ENCODE results near the gene EXOC4.
"Not testable (repeated sequence)": the region's sequence is repeated elsewhere in the genome, so short reads cannot be mapped to it uniquely, and the experiment has no call there.

EXOC4 gene

GRCh38 chr7:133770863-133771492 is 518.1 kb downstream of the EXOC4 start:
- H3K4me3 Mint-ChIP-seq: no peak overlapping the region

DNA sequence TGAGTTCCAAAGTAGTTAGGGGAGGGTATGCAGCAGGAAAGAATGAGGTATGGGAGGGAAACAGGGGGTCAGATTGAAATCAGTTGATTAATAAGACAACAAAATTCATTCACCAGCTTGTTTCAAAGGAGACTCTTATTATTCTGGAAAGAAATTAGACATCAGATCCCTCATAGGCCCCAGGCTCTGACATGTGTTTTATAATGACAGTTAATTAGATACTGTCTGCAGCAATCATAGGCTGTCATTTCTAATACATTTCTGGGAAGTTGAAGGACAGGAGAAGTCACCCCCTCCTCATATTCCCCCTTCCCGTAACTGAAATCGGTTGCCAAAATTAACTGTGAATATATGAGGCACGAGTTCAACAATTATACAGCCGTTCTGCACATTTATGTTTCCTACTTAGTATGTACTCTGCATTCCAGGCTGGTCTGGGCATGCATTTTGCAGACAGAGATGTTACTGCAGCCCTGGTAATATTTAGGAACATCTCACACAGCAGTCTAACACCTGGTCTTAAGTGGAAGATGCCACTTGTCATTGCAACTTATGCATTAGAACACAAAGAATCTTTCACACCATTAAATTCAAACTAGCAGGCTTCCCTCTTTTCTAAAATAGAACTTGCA is 519.0 kb downstream of the EXOC4 start:
- no peaks in the 10 kb centered on the region for H3K27me3 Mint-ChIP-seq

More at GRCh38 chr7:133770863-133771492, 518.1 kb downstream of the EXOC4 start:
- no peaks in the 10 kb centered on the region for H3K9me3 Mint-ChIP-seq
- no peaks in the 10 kb centered on the region for H3K4me1 Mint-ChIP-seq (ENCODE audit: low read depth)
- no peak overlapping the region for H3K27ac Mint-ChIP-seq
- DNase-seq: no peak
- H3K36me3 Mint-ChIP-seq (ENCODE audit: low read depth): peaks cover 7% of the 10 kb centered on the region
- no peaks in the 10 kb centered on the region for H3K27me3 Mint-ChIP-seq

DNA sequence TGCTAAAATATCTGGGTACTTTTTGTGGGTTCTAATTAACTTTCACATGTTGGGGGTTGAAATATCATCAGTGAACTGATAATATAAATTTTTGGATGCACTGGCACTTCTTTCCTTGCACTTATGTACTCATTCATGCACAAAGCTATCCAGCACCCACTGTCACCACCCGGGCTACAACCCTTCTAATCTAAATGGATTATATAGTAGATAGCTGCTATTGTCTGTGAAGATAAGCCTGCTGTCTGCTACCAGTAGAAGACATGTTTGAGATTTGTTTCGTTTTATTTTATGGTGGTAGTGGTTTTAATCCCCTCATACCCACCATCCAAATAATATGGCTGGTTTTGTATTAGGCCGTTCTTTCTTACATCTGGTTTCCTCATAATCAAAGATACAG is 520.7 kb downstream of the EXOC4 start:
- Mint-ChIP-seq H3K4me3 (no peak overlapping the region), H3K9me3 (no peaks in the 10 kb centered on the region), H3K27ac (no peak overlapping the region), H3K4me1 (ENCODE audit: low read depth) (peaks cover 3% of the 10 kb centered on the region), H3K27me3 (no peaks in the 10 kb centered on the region), H3K36me3 (ENCODE audit: low read depth) (peaks cover 18% of the 10 kb centered on the region)
- no peak for DNase-seq

More for the DNA sequence above, 519.0 kb downstream of the EXOC4 start:
- no peaks in the 10 kb centered on the region for H3K9me3 Mint-ChIP-seq
- H3K27ac Mint-ChIP-seq: no peak overlapping the region
- H3K4me1 Mint-ChIP-seq (ENCODE audit: low read depth): no peaks in the 10 kb centered on the region
- peaks cover 10% of the 10 kb centered on the region for H3K36me3 Mint-ChIP-seq (ENCODE audit: low read depth)
- no peak for DNase-seq
- H3K4me3 Mint-ChIP-seq: no peak overlapping the region

GRCh38 chr7:133775201-133775600 is 522.3 kb downstream of the EXOC4 start:
- peaks cover 25% of the 10 kb centered on the region for H3K36me3 Mint-ChIP-seq (ENCODE audit: low read depth)
- peaks cover 3% of the 10 kb centered on the region for H3K4me1 Mint-ChIP-seq (ENCODE audit: low read depth)
- no peak for DNase-seq
- H3K9me3 Mint-ChIP-seq: peaks cover 8% of the 10 kb centered on the region
- H3K27me3 Mint-ChIP-seq: no peaks in the 10 kb centered on the region
- H3K4me3 Mint-ChIP-seq: no peak overlapping the region
- no peak overlapping the region for H3K27ac Mint-ChIP-seq

- Mint-ChIP-seq H3K9me3 (peaks cover 8% of the 10 kb centered on the region), H3K36me3 (ENCODE audit: low read depth) (peaks cover 28% of the 10 kb centered on the region), H3K27ac (no peak overlapping the region), H3K4me1 (ENCODE audit: low read depth) (peaks cover 3% of the 10 kb centered on the region), H3K4me3 (no peak overlapping the region), H3K27me3 (no peaks in the 10 kb centered on the region)
- DNase-seq: no peak
These were observed 523.4 kb downstream of the EXOC4 start for GRCh38 chr7:133776266-133776665.

DNA sequence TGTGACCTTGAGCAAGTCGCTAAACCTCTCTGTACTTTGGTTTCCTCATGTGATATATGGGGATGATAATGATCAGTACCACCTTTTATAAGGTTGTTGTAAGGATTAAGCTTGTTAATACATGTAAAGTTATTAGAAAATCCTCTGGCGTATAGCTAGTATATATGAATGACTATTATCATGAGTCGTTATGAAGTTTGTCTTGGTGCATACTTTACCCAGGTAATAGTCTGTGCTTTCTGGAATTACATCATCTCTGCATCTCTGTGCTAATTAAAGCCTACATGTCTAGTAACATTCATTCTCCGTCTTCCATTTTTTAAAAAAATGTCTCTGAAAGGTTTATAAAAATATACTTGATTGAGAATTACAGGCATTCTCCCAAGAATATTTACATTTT is 524.8 kb downstream of the EXOC4 start:
- peaks cover 8% of the 10 kb centered on the region for H3K9me3 Mint-ChIP-seq
- no peak overlapping the region for H3K27ac Mint-ChIP-seq
- peaks cover 28% of the 10 kb centered on the region for H3K36me3 Mint-ChIP-seq (ENCODE audit: low read depth)
- no peak for DNase-seq
- no peaks in the 10 kb centered on the region for H3K27me3 Mint-ChIP-seq
- H3K4me3 Mint-ChIP-seq: no peak overlapping the region
- H3K4me1 Mint-ChIP-seq (ENCODE audit: low read depth): peaks cover 3% of the 10 kb centered on the region

GRCh38 chr7:133778472-133778871 is 525.6 kb downstream of the EXOC4 start:
- H3K27me3 Mint-ChIP-seq: no peaks in the 10 kb centered on the region
- H3K9me3 Mint-ChIP-seq: peaks cover 8% of the 10 kb centered on the region
- H3K4me1 Mint-ChIP-seq (ENCODE audit: low read depth): peaks cover 3% of the 10 kb centered on the region
- no peak for DNase-seq
- no peak overlapping the region for H3K27ac Mint-ChIP-seq
- H3K36me3 Mint-ChIP-seq (ENCODE audit: low read depth): peaks cover 28% of the 10 kb centered on the region
- H3K4me3 Mint-ChIP-seq: no peak overlapping the region

DNA sequence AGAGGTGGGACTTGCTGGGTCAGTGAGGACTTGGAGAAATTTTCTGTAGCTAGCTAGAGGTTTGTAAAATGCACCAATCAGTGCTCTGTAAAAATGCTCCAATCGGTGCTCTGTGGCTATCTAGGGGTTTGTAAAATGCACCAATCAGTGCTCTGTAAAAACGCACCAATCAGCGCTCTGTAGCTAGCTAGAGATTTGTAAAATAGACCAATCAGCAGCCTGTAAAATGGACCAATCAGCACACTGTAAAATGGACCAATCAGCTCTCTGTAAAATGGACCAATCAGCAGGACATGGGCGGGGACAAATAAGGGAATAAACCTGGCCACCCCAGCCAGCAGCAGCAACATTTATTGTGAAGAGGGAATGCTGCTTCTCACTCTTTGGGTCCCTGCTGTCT is 526.7 kb downstream of the EXOC4 start:
- not testable (repeated sequence) for H3K4me3 Mint-ChIP-seq; H3K27ac Mint-ChIP-seq; DNase-seq; H3K9me3 Mint-ChIP-seq; H3K4me1 Mint-ChIP-seq (ENCODE audit: low read depth); H3K27me3 Mint-ChIP-seq
- H3K36me3 Mint-ChIP-seq (ENCODE audit: low read depth): peaks cover 28% of the 10 kb centered on the region

- Mint-ChIP-seq H3K4me3 (no peak overlapping the region), H3K36me3 (ENCODE audit: low read depth) (peaks cover 27% of the 10 kb centered on the region)
These were observed 528.0 kb downstream of the EXOC4 start for GRCh38 chr7:133780912-133781311.

DNA sequence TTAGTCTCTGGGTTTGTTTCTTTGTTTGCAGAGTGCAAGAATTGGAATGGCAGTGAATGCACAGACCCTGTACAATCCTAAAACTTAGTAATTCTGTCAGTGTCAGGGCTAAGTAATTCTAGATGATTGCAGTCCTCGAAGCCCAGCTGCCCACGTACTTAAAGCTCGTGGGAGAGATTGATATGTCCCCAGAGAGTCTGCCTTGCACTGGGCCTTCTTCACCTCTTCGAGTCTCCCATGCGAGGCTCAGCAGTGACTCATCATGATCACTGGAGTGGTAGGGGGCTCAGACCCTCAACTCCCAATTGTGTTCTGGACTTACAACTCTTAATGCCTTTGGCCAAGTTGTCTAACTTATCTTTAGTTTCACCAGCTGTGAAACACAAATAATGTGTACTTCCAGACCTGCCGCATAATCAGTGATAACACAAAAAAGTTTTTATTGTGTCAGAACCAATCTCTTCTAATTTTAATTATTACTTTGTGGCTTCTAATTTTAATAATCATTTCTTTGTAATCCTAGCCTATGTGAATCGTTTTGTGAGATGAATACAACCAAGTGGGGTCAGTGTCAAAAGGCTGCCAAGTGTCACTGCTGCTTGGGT is 528.7 kb downstream of the EXOC4 start:
- DNase-seq: no peak
- Mint-ChIP-seq H3K36me3 (ENCODE audit: low read depth) (peaks cover 26% of the 10 kb centered on the region), H3K9me3 (peaks cover 8% of the 10 kb centered on the region), H3K27me3 (no peaks in the 10 kb centered on the region), H3K4me3 (no peak overlapping the region), H3K27ac (no peak overlapping the region), H3K4me1 (ENCODE audit: low read depth) (peaks cover 3% of the 10 kb centered on the region)

More at GRCh38 chr7:133780912-133781311, 528.0 kb downstream of the EXOC4 start:
- peaks cover 8% of the 10 kb centered on the region for H3K9me3 Mint-ChIP-seq
- peaks cover 3% of the 10 kb centered on the region for H3K4me1 Mint-ChIP-seq (ENCODE audit: low read depth)
- no peak overlapping the region for H3K27ac Mint-ChIP-seq
- no peak for DNase-seq
- H3K27me3 Mint-ChIP-seq: no peaks in the 10 kb centered on the region

- peaks cover 3% of the 10 kb centered on the region for H3K4me1 Mint-ChIP-seq (ENCODE audit: low read depth)
- H3K36me3 Mint-ChIP-seq (ENCODE audit: low read depth): peaks cover 24% of the 10 kb centered on the region
- H3K4me3 Mint-ChIP-seq: no peak overlapping the region
These were observed 529.6 kb downstream of the EXOC4 start for GRCh38 chr7:133782470-133782869.

DNA sequence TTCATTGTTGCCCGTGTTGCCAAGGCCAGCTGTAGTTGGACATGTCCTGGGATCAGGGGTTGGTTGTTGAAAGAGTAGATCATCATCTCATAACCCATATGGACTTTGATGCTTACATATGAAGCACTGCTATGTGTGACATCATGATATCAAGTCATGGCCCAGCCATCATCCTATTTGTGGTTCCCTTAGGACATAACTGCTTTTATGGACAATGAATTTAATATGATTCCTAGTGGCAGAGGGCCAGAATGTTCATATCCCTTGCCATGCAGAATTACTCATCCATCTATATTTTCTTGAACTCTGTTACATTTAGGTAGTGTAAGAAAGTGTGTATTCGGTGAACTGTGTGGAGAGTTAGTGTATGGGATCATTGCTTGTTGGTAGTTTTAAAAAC is 530.4 kb downstream of the EXOC4 start:
- peaks cover 18% of the 10 kb centered on the region for H3K36me3 Mint-ChIP-seq (ENCODE audit: low read depth)
- no peak overlapping the region for H3K27ac Mint-ChIP-seq
- no peak overlapping the region for H3K4me3 Mint-ChIP-seq
- DNase-seq: no peak
- H3K4me1 Mint-ChIP-seq (ENCODE audit: low read depth): peaks cover 1% of the 10 kb centered on the region
- no peaks in the 10 kb centered on the region for H3K27me3 Mint-ChIP-seq
- H3K9me3 Mint-ChIP-seq: peaks cover 8% of the 10 kb centered on the region

More at GRCh38 chr7:133782470-133782869, 529.6 kb downstream of the EXOC4 start:
- Mint-ChIP-seq H3K27me3 (no peaks in the 10 kb centered on the region), H3K9me3 (peaks cover 8% of the 10 kb centered on the region), H3K27ac (no peak overlapping the region)
- DNase-seq: no peak

DNA sequence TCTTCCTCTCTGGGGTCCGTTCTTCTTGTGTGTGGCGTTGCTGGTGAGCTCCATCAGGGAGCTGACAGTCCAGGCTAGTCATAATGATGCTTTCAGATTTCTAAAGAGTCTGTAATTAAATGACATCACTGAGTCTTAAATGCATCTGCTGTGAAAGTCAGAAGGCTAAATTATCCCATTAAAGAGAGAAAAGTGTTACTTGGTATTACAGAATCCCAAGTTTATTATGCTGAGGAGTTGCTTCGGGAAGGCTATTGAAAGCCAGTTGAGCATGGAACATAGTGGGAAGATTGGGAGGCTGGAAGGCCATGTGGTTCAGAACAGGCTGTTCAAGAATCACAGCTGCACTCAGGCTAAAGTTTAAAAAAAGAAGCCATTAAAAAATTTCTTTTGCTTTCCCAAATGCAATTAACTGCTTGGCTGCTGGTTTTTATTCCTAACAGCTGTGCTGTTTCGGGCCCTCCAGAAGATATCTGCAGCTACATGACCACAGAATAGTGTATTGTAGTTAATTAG is 531.7 kb downstream of the EXOC4 start:
- Mint-ChIP-seq H3K27ac (no peak overlapping the region), H3K9me3 (peaks cover 3% of the 10 kb centered on the region), H3K27me3 (no peaks in the 10 kb centered on the region), H3K36me3 (ENCODE audit: low read depth) (peaks cover 13% of the 10 kb centered on the region), H3K4me1 (ENCODE audit: low read depth) (no peaks in the 10 kb centered on the region), H3K4me3 (no peak overlapping the region)
- no peak for DNase-seq

- no peak overlapping the region for H3K27ac Mint-ChIP-seq
- peaks cover 6% of the 10 kb centered on the region for H3K36me3 Mint-ChIP-seq (ENCODE audit: low read depth)
- no peaks in the 10 kb centered on the region for H3K4me1 Mint-ChIP-seq (ENCODE audit: low read depth)
- no peaks in the 10 kb centered on the region for H3K9me3 Mint-ChIP-seq
- no peak for DNase-seq
- no peaks in the 10 kb centered on the region for H3K27me3 Mint-ChIP-seq
- no peak overlapping the region for H3K4me3 Mint-ChIP-seq
These were observed 533.6 kb downstream of the EXOC4 start for GRCh38 chr7:133786401-133786937.

GRCh38 chr7:133789974-133790373 is 537.1 kb downstream of the EXOC4 start:
- H3K4me1 Mint-ChIP-seq (ENCODE audit: low read depth): no peaks in the 10 kb centered on the region
- no peak overlapping the region for H3K4me3 Mint-ChIP-seq
- no peak overlapping the region for H3K27ac Mint-ChIP-seq
- peaks cover 12% of the 10 kb centered on the region for H3K36me3 Mint-ChIP-seq (ENCODE audit: low read depth)
- no peaks in the 10 kb centered on the region for H3K9me3 Mint-ChIP-seq
- H3K27me3 Mint-ChIP-seq: no peaks in the 10 kb centered on the region
- DNase-seq: no peak

All from activated T-cell treated with anti-CD3 and anti-CD28 coated beads, Interleukin-2, amount 50 U/mL, for 24 hours (primary cell).